ENCODE results near the gene ST7. TPM values are rescaled to one million over a fixed set of nuclear protein-coding genes. Genes with fewer than 3 reads are reported as not detected.

Gene ST7
- total and polyA plus RNA-seq, 4 donors = 22.4 to 57.2 (median 41.6) TPM

DNA sequence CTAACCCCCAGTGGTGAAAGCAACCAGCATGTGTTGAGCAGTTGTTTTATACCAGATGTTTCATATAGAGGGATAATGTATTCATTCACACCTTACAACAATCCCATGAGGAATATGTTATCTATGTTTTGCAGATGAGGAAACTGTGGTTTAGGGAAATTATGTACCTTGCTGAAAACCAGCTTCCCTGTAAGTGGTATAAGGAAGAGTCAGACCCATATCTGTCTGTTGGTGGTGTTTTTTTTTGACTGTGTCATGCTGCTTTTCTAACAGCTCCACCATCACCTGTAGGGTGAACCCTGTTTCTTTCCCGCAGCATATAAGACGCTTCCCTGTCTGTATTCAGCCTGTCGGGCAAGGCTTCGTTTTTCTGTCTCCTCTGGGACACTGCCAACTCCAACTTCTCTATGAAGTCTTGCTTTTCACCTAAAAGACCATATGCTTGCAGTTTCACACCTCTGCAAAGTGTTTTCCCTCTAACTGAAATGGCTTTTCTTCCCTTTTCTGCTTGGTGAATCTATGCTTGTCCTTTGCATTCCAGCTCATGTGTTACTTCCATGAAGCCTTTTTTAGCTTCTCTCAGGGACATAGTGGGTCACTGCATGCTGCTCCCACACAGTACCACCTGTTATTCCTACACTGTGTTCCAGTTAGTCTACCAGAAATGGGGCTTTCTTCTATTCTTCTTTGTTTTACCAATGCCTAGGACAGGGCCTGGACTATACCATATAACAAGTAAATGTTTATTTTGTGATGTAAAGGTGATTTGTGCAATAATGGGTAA lies 92.8 kb downstream of the ST7 start:
- Histone ChIP-seq H3K36me3 (ENCODE audit: control insufficient read depth in 4 of 4, insufficient read depth in 4 of 4, low read length in 4 of 4) (no peaks in the 10 kb centered on the region), H3K27me3 (ENCODE audit: control insufficient read depth in 3 of 3, insufficient read depth in 3 of 3, low read length in 2 of 3) (no peaks in the 10 kb centered on the region), H3K4me3 (no peak overlapping the region), H3K9me3 (ENCODE audit: control insufficient read depth in 4 of 4, insufficient read depth in 3 of 4, low read length in 3 of 4) (no peaks in the 10 kb centered on the region), H3K9ac (ENCODE audit: insufficient read depth in 1 of 2, low read length in 2 of 2) (no peak overlapping the region), H3K27ac (ENCODE audit: low read depth in 1 of 2, low read length in 1 of 2) (no peak overlapping the region), H3K4me1 (ENCODE audit: control insufficient read depth in 5 of 5, insufficient read depth in 5 of 5, low read length in 5 of 5) (peaks cover 0 to 33% (median 0%) of the 10 kb centered on the region in 5 donors)
- no peak for DNase-seq
- 42 to 75% methylated on average over 4 of the region's 4 CpGs for WGBS, 2 donors
- TF ChIP-seq CTCF (IDR thresholded peaks at IDR 0.05; ENCODE audit: control extremely low read depth, extremely low read depth) = no peak
- ATAC-seq (ENCODE audit: insufficient read depth, low FRiP score) = no peak

DNA sequence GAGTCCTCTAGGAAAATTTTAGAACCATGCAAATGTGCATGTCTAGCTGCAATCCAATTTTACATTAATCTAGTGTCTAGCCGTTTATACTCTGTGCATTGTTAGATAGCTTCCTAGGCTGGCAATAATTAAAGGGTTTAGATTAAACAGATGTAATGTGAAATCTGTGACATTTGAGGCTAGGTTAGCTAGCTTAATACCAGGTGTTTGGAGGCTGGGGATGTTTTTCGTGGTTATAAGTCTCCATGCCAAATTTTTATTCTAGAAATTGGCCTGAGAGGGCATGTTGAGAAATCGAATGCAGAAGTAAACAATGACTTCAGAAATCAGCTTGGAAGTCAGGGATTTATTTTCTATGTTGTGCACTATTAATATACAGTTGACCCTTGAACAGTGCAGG lies 94.2 kb downstream of the ST7 start:
- no peaks in the 10 kb centered on the region for H3K36me3 ChIP-seq (ENCODE audit: control insufficient read depth in 4 of 4, insufficient read depth in 4 of 4, low read length in 4 of 4)
- DNase-seq = peak in 2 of 3 donors; percentile 46 to 59
- WGBS, 2 donors = 28% methylated on average over 3 of the region's 3 CpGs
- no peak overlapping the region for H3K9ac ChIP-seq (ENCODE audit: insufficient read depth in 1 of 2, low read length in 2 of 2)
- H3K9me3 ChIP-seq (ENCODE audit: control insufficient read depth in 4 of 4, insufficient read depth in 3 of 4, low read length in 3 of 4) = no peaks in the 10 kb centered on the region
- no peak overlapping the region for H3K27ac ChIP-seq (ENCODE audit: low read depth in 1 of 2, low read length in 1 of 2)
- no peak for ATAC-seq (ENCODE audit: insufficient read depth, low FRiP score)
- H3K4me3 ChIP-seq = no peak overlapping the region
- H3K27me3 ChIP-seq (ENCODE audit: control insufficient read depth in 3 of 3, insufficient read depth in 3 of 3, low read length in 2 of 3) = no peaks in the 10 kb centered on the region
- H3K4me1 ChIP-seq (ENCODE audit: control insufficient read depth in 5 of 5, insufficient read depth in 5 of 5, low read length in 5 of 5) = peaks cover 0 to 38% (median 0%) of the 10 kb centered on the region in 5 donors
- no peak for TF ChIP-seq CTCF (IDR thresholded peaks at IDR 0.05; ENCODE audit: control extremely low read depth, extremely low read depth)

DNA sequence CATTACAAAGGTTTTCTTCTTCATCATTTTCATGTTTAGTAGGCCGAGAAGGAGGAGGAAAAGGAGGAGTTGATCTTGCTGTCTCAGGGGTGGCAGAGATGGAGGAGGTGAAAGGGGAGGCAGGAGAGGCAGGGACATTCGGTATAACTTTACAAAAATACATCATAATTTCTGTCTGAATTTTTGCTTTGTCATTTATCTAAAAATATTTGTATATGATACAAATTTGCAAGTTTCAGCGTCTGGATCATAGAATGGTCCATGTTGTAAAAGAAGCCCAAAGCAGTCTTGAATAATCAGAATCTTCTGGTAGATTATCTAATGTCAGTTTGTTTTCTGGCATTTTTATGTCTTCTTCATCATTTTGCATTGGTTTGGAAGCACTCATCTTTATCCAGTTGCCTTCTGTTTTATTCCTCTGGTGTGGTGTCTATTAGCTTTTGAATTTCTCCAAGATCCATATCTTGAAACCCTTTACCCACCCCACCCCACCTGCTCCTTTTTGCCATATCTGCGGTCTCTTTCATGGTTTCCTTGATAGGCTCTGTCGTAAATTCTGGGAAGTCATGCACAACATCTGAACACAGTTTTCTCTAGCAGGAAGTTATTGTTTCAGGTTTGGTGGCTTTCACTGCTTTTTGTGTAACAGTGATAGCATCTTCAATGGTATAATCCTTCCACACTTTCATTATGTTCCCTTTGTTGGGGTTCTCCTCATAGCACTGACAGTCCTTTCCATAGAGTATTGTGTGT lies 95.0 kb downstream of the ST7 start:
- ATAC-seq (ENCODE audit: insufficient read depth, low FRiP score) = no peak
- H3K4me3 ChIP-seq = no peak overlapping the region
- WGBS, 2 donors = 53 to 70% methylated on average over 5 of the region's 5 CpGs
- no peaks in the 10 kb centered on the region for H3K36me3 ChIP-seq (ENCODE audit: control insufficient read depth in 4 of 4, insufficient read depth in 4 of 4, low read length in 4 of 4)
- no peak overlapping the region for H3K9ac ChIP-seq (ENCODE audit: insufficient read depth in 1 of 2, low read length in 2 of 2)
- no peak for TF ChIP-seq CTCF (IDR thresholded peaks at IDR 0.05; ENCODE audit: control extremely low read depth, extremely low read depth)
- H3K9me3 ChIP-seq (ENCODE audit: control insufficient read depth in 4 of 4, insufficient read depth in 3 of 4, low read length in 3 of 4) = no peaks in the 10 kb centered on the region
- peaks cover 0 to 38% (median 0%) of the 10 kb centered on the region in 5 donors for H3K4me1 ChIP-seq (ENCODE audit: control insufficient read depth in 5 of 5, insufficient read depth in 5 of 5, low read length in 5 of 5)
- no peak overlapping the region for H3K27ac ChIP-seq (ENCODE audit: low read depth in 1 of 2, low read length in 1 of 2)
- no peak for DNase-seq
- H3K27me3 ChIP-seq (ENCODE audit: control insufficient read depth in 3 of 3, insufficient read depth in 3 of 3, low read length in 2 of 3) = no peaks in the 10 kb centered on the region
